A549 (cell line): ENCODE measurements around the gene NTRK2. TPM values are rescaled to one million over a fixed set of nuclear protein-coding genes. Genes with fewer than 3 reads are reported as not detected.

Experiments
- ATAC-seq, 2 experiments: fragments of 200-7000 bp in 1 of 2; fragments of >200 bp in 1 of 2; cut with Nextera tagmentation in 1 of 2; cut with Tn5 transposase in 1 of 2; 3 replicates each; pipeline versions ENCODE4 v1.8.0 to v1.9.1; 2018 to 2020; ENCODE audit warnings: mild to moderate bottlenecking in 1 of 2, moderate library complexity in 1 of 2
- CTCF ChIA-PET: fragments of 300-600 bp; sonication (Branson Sonifier 250); formaldehyde crosslinking; extraction: SDS; loops from one replicate; lab custom pipeline; 2021; ENCODE audit warnings: antibody characterized with exemption, inconsistent platforms; lab: Yijun Ruan, JAX
- POLR2A ChIA-PET: fragments of 350-600 bp; formaldehyde crosslinking; extraction: SDS; loops from one replicate; lab custom pipeline; 2021; ENCODE audit warnings: antibody characterized with exemption, inconsistent platforms; lab: Yijun Ruan, JAX
- DNase-seq, 2 experiments: peaks; one replicate each; pipeline versions ENCODE4 v3.0.0 to v3.0.0-alpha.2; 2011 to 2016; ENCODE audit warnings: low read depth in 1 of 2, low spot score in 1 of 2
- FAIRE-seq: peaks from 2 replicates; lab custom pipeline; 2011; peaks lifted over from hg19 to GRCh38; lab: Jason Lieb, UNC
- H3K27ac ChIP-seq, 2 experiments: fragments of >200 bp; sonication (Bioruptor Twin); formaldehyde crosslinking; 3 replicates each; pipeline ENCODE4 v1.5.1; 2016 to 2017
- H3K4me1 ChIP-seq: fragments of >200 bp; sonication (Bioruptor Twin); formaldehyde crosslinking; 3 replicates; pipeline ENCODE4 v1.6.1; 2016
- H3K4me2 ChIP-seq: fragments of >200 bp; sonication (Bioruptor Twin); formaldehyde crosslinking; 3 replicates; pipeline ENCODE4 v1.6.1; 2016
- H3K4me3 ChIP-seq: fragments of >200 bp; sonication (Bioruptor Twin); formaldehyde crosslinking; 3 replicates; pipeline ENCODE4 v1.5.1; 2016
- H3K9me3 ChIP-seq: fragments of >200 bp; sonication (Bioruptor Twin); formaldehyde crosslinking; 3 replicates; pipeline ENCODE4 v1.6.1; 2016
- ESRRA ChIP-seq: fragments of 150-350 bp; IDR thresholded peaks from 2 replicates; pipeline ENCODE4 v1.6.1; 2014; ENCODE audit warnings: mild to moderate bottlenecking, low read length, borderline replicate concordance
- HEYL ChIP-seq: fragments of 250-450 bp; sonication (Bioruptor Pico); IDR thresholded peaks from 2 replicates; pipeline ENCODE4 v1.8.0; 2021; ENCODE audit warnings: mild to moderate bottlenecking, moderate library complexity
- HOXB5 ChIP-seq: fragments of 250-450 bp; sonication (Bioruptor Pico); IDR thresholded peaks from 2 replicates; pipeline ENCODE4 v1.5.0; 2020; ENCODE audit warnings: mild to moderate bottlenecking, moderate library complexity
- JUN ChIP-seq, 2 experiments: fragments of >200 bp; sonication (Bioruptor Twin); formaldehyde crosslinking; IDR thresholded peaks; 2 replicates in 1 of 2; 3 replicates in 1 of 2; pipeline ENCODE4 v1.6.1; 2016 to 2017
- MAFK ChIP-seq: fragments of 450-650 bp; IDR thresholded peaks from 2 replicates; pipeline ENCODE4 v1.6.1; 2014; ENCODE audit not compliant: partially characterized antibody
- POLR2AphosphoS2 ChIP-seq: conservative IDR thresholded peaks from 2 replicates; pipeline ENCODE4 v1.6.1; 2012; ENCODE audit warnings: low read length, improper control_type of control experiment, inconsistent platforms
- RCOR1 ChIP-seq: fragments of 150-350 bp; IDR thresholded peaks from 2 replicates; pipeline ENCODE4 v1.6.1; 2014; ENCODE audit warnings: antibody characterized with exemption, low read length, low read depth
- REST ChIP-seq: fragments of 200-600 bp; sonication (generic); IDR thresholded peaks from 2 replicates; pipeline ENCODE4 v1.6.1; 2016; ENCODE audit warnings: antibody characterized with exemption, mild to moderate bottlenecking, moderate library complexity
- TFCP2L1 ChIP-seq: fragments of 250-450 bp; sonication (Bioruptor Pico); IDR thresholded peaks from 2 replicates; pipeline ENCODE4 v1.5.0; 2021; ENCODE audit warnings: mild to moderate bottlenecking
- USF2 ChIP-seq: fragments of 450-650 bp; IDR thresholded peaks from 2 replicates; pipeline ENCODE4 v1.6.1; 2014; ENCODE audit warnings: antibody characterized with exemption
- ZC3H11A ChIP-seq: fragments of 450-650 bp; IDR thresholded peaks from 2 replicates; pipeline ENCODE4 v1.6.1; 2014; ENCODE audit warnings: antibody characterized with exemption, mild to moderate bottlenecking
- ZFP36 ChIP-seq: fragments of 450-650 bp; IDR thresholded peaks from 2 replicates; pipeline ENCODE4 v1.6.1; 2014; ENCODE audit warnings: borderline replicate concordance; ENCODE audit not compliant: partially characterized antibody
- WGBS: methylation state at CpG from one replicate; pipeline ENCODE4 v1.1.6; 2017; ENCODE audit errors: missing lambda C conversion rate; 5-methylcytosine and 5-hydroxymethylcytosine counted together
- polyA plus RNA-seq, 4 experiments: library from polyadenylated mRNA; depleted of rRNA in 3 of 4; stranded (reverse); fragments of >200 nt; fragmentation: RNase III in 1 of 4; extraction: RNeasy Plus Mini Kit Qiagen cat#74134 plus additional on column Dnase treatment in 1 of 4; gene quantifications; 2 replicates in 3 of 4; 3 replicates in 1 of 4; pipeline ENCODE4 v1.2.3, GENCODE V29; 2011 to 2017
- TF ChIP-seq, protein P1 (sequence below): fragments of >200 bp; sonication (Bioruptor Twin); formaldehyde crosslinking; IDR thresholded peaks from 3 replicates; pipeline ENCODE4 v1.6.1; 2016
- TF ChIP-seq, protein P2 (sequence below): fragments of 250-450 bp; sonication (Bioruptor Pico); IDR thresholded peaks from 2 replicates; pipeline ENCODE4 v1.5.0; 2020; ENCODE audit warnings: low read depth, mild to moderate bottlenecking, moderate library complexity
- TF ChIP-seq, protein P3 (sequence below): fragments of >200 bp; sonication (Bioruptor Twin); formaldehyde crosslinking; IDR thresholded peaks from 2 replicates; pipeline ENCODE4 v1.6.1; 2016

NTRK2 gene
- polyA plus RNA-seq, 2 of the 4 experiments (the other 2 are of a cell fraction) = 0.03 TPM

DNA sequence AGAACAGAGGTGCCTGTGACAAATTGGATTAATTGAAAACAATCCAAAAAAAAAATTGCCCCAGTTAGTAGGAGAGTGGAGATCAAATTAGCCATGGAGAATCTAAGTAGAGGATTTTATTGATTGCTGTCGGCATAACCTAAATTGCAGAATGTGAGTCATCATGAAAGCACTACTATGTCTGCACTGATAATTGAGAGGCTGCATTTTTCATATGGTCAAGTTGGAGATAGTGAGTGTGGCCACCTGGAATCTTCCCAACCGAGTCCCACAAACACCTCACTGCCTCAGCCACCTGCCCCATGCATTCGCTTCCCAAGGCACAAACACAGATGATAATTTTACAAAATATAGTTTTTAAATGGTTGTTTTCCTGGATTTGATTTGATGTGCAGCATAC is 123.7 kb downstream of the NTRK2 start (continued):
- TF ChIP-seq, protein P1, sequence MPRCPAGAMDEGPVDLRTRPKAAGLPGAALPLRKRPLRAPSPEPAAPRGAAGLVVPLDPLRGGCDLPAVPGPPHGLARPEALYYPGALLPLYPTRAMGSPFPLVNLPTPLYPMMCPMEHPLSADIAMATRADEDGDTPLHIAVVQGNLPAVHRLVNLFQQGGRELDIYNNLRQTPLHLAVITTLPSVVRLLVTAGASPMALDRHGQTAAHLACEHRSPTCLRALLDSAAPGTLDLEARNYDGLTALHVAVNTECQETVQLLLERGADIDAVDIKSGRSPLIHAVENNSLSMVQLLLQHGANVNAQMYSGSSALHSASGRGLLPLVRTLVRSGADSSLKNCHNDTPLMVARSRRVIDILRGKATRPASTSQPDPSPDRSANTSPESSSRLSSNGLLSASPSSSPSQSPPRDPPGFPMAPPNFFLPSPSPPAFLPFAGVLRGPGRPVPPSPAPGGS = no peak
- TF ChIP-seq ESRRA = no peak
- no peak for TF ChIP-seq USF2

- no peak for DNase-seq
- no peak overlapping the region for H3K27ac ChIP-seq
- 8% methylated on average over 4 of the region's 10 CpGs for WGBS
- ATAC-seq = no peak
- CTCF ChIA-PET = no interaction called here
- no peak overlapping the region for H3K4me2 ChIP-seq
- FAIRE-seq = no peak
- no peak for TF ChIP-seq POLR2AphosphoS2
- TF ChIP-seq MAFK = no peak
- TF ChIP-seq JUN (IDR thresholded peaks at IDR 0.05) = no peak
- no peak for TF ChIP-seq REST
- no peak for TF ChIP-seq HOXB5 (CRISPR knock-in tag)
- TF ChIP-seq HEYL (CRISPR knock-in tag) = no peak
- no peak for TF ChIP-seq ZFP36
- TF ChIP-seq, protein P2, sequence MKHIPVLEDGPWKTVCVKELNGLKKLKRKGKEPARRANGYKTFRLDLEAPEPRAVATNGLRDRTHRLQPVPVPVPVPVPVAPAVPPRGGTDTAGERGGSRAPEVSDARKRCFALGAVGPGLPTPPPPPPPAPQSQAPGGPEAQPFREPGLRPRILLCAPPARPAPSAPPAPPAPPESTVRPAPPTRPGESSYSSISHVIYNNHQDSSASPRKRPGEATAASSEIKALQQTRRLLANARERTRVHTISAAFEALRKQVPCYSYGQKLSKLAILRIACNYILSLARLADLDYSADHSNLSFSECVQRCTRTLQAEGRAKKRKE (CRISPR knock-in tag) = no peak
- TF ChIP-seq ZC3H11A = no peak
- TF ChIP-seq USF2 = no peak
- TF ChIP-seq RCOR1 = no peak
- TF ChIP-seq, protein P3, sequence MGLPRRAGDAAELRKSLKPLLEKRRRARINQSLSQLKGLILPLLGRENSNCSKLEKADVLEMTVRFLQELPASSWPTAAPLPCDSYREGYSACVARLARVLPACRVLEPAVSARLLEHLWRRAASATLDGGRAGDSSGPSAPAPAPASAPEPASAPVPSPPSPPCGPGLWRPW = no peak
- TF ChIP-seq TFCP2L1 (CRISPR knock-in tag) = no peak
- POLR2A ChIA-PET = no interaction called here
- no peaks in the 10 kb centered on the region for H3K4me1 ChIP-seq
- no peak overlapping the region for H3K4me3 ChIP-seq
- H3K9me3 ChIP-seq = no peaks in the 10 kb centered on the region
These were observed 125.6 kb downstream of the NTRK2 start for GRCh38 chr9:84794981-84795637.

DNA sequence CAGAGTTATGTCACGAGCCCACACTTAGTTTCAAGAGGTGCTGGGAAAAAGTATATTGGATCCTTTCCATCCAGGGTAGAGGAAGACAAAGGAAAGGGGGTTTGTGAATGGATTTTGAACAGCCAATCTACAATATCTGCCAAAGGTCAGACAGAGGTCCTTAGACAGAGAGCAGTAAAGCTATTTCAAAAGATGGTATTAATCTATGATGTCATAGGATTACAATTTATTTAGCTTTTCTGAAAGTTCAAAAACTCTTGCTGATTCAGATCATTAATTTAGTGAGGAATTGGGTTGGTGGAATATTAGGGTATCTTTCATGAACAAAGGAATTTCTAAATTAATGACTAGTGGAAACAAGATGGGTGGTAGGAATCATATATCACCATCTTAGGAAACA is 126.9 kb downstream of the NTRK2 start:
- H3K4me1 ChIP-seq = no peaks in the 10 kb centered on the region
- FAIRE-seq = no peak
- H3K4me3 ChIP-seq = no peak overlapping the region
- WGBS = 12% methylated on average over 1 of the region's 1 CpG
- DNase-seq = no peak
- no peak for ATAC-seq
- H3K9me3 ChIP-seq = no peaks in the 10 kb centered on the region
- POLR2A ChIA-PET = no interaction called here
- no peak for TF ChIP-seq ESRRA
- no peak overlapping the region for H3K4me2 ChIP-seq
- H3K27ac ChIP-seq = no peak overlapping the region
- CTCF ChIA-PET = no interaction called here
